Activated CD8-positive, alpha-beta memory T cell treated with anti-CD3 and anti-CD28 coated beads for 48 hours (primary cell): ENCODE measurements around the gene ITGB1BP2.
A peak's percentile ranks its signal among the peaks of the same experiment; 100 is the strongest.
"Not testable (repeated sequence)": the region's sequence is repeated elsewhere in the genome, so short reads cannot be mapped to it uniquely, and the experiment has no call there.

Source experiments
- DNase-seq, 3 experiments: peaks; one replicate each; pipeline ENCODE4 v3.0.0-alpha.2; 2020; ENCODE audit warnings: low read depth in 2 of 3, low spot score in 2 of 3

ITGB1BP2 gene

GRCh38 chrX:71301195-71301924 lies at the start of gene ITGB1BP2:
ITGB1BP2 (plus strand) TSS chrX:71301750; CDS start chrX:71301807, 57 bp downstream.
- DNase-seq: no peak

GRCh38 chrX:71252221-71252620 lies 49.3 kb upstream of the ITGB1BP2 start:
- DNase-seq: no peak

GRCh38 chrX:71253253-71254091 lies 48.1 kb upstream of the ITGB1BP2 start:
- no peak for DNase-seq

GRCh38 chrX:71254092-71254963 lies 47.2 kb upstream of the ITGB1BP2 start, which contains the start of gene ZMYM3:
ZMYM3 (minus strand) TSS chrX:71254140; CDS start chrX:71253255, 885 bp downstream.
- peak; percentile 43 to 66 (median 51) for DNase-seq

- DNase-seq: no peak
Measured at GRCh38 chrX:71256051-71256450, 45.5 kb upstream of the ITGB1BP2 start.

- no peak for DNase-seq
Measured at GRCh38 chrX:71256856-71257255, 44.7 kb upstream of the ITGB1BP2 start.

GRCh38 chrX:71268624-71269023 lies 32.9 kb upstream of the ITGB1BP2 start:
- DNase-seq: not testable (repeated sequence)

GRCh38 chrX:71269801-71270395 lies 31.7 kb upstream of the ITGB1BP2 start:
- DNase-seq: no peak

- not testable (repeated sequence) for DNase-seq
Measured at GRCh38 chrX:71272313-71272712, 29.2 kb upstream of the ITGB1BP2 start.

GRCh38 chrX:71281300-71281699 lies 20.2 kb upstream of the ITGB1BP2 start:
- DNase-seq: not testable (repeated sequence)

GRCh38 chrX:71282514-71283402 lies 18.8 kb upstream of the ITGB1BP2 start:
- DNase-seq: peak; percentile 11 to 17 (median 12)

- DNase-seq: peak; percentile 20 to 62 (median 59)
Measured at GRCh38 chrX:71283403-71284143, 18.0 kb upstream of the ITGB1BP2 start, which contains the start of gene NONO. NONO (plus strand) TSS chrX:71283635; CDS start chrX:71290638, 7,003 bp downstream.

GRCh38 chrX:71285929-71286328 lies 15.6 kb upstream of the ITGB1BP2 start:
- no peak for DNase-seq

GRCh38 chrX:71291381-71291780 lies 10.2 kb upstream of the ITGB1BP2 start:
- DNase-seq: no peak

GRCh38 chrX:71292669-71293365 lies 8.7 kb upstream of the ITGB1BP2 start:
- no peak for DNase-seq

GRCh38 chrX:71296806-71297205 lies 4.7 kb upstream of the ITGB1BP2 start:
- no peak for DNase-seq

- no peak for DNase-seq
Measured at GRCh38 chrX:71298119-71298518, 3.4 kb upstream of the ITGB1BP2 start.

- DNase-seq: not testable (repeated sequence)
Measured at GRCh38 chrX:71300064-71300463, 1.5 kb upstream of the ITGB1BP2 start.
